OCI-LY1 (cell line): ENCODE data around the gene ABCC3.

ENCODE experiments used
- EZH2 ChIP-seq: fragments of 200-600 bp; sonication (generic), shearing (Covaris generic); IDR thresholded peaks from 2 replicates; pipeline ENCODE4 v1.8.0; 2017; ENCODE audit warnings: borderline replicate concordance, mixed run types, mild to moderate bottlenecking, antibody characterized with exemption, low read length, moderate library complexity, mixed read lengths
- TF ChIP-seq, protein P1 (sequence below): fragments of 200-600 bp; sonication (generic), shearing (Covaris generic); IDR thresholded peaks from 2 replicates; pipeline ENCODE4 v1.5.1; 2017; ENCODE audit warnings: mild to moderate bottlenecking, antibody characterized with exemption, low read length, moderate library complexity, mixed read lengths

DNA sequence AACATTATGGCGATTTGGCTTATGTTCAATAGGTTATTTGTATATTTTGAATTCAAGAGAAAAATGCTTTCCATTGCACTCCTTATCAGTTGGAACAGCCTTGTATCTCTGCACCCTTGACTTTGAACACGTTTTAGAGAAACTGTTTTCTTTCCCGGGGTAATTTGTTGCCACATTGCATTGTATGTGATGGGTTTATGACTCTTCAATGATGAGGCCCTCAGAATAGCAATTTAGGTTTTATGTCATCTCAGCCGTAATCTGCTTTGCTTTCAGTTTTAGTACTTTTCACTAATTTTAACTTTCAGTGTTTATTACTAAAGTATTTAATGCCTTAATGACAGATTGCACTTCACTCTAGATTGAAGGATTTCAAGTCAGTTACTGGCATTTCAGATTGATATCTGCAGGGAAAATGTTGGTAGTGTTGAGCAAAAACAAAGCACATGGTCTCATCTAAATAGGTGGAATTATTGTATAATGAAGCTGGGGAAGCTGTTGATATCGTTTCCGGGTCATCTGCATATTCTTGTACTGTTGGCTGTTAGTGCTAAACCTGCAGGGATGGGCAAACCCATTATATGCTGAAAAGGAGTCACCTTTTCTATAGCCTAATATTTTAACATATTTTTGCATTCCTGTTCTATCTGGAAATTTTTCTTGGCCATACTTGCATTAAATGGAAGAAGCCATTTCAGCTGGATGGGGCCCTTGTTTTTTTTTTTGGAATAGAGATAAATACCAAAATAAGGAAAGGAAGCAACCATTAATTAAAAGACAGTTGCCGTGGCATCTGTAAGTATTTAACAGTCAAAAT lies 86.7 kb downstream of the ABCC3 start:
- TF ChIP-seq EZH2 = no peak
- TF ChIP-seq, protein P1, sequence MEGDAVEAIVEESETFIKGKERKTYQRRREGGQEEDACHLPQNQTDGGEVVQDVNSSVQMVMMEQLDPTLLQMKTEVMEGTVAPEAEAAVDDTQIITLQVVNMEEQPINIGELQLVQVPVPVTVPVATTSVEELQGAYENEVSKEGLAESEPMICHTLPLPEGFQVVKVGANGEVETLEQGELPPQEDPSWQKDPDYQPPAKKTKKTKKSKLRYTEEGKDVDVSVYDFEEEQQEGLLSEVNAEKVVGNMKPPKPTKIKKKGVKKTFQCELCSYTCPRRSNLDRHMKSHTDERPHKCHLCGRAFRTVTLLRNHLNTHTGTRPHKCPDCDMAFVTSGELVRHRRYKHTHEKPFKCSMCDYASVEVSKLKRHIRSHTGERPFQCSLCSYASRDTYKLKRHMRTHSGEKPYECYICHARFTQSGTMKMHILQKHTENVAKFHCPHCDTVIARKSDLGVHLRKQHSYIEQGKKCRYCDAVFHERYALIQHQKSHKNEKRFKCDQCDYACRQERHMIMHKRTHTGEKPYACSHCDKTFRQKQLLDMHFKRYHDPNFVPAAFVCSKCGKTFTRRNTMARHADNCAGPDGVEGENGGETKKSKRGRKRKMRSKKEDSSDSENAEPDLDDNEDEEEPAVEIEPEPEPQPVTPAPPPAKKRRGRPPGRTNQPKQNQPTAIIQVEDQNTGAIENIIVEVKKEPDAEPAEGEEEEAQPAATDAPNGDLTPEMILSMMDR = no peak
